ENCODE measurements around the gene TRIM38.

GRCh38 chr6:25949695-25950094 is 12.9 kb upstream of the TRIM38 start:
- no peak for TF ChIP-seq ESRRG (CRISPR knock-in tag; IDR thresholded peaks at IDR 0.05)
- no peak for TF ChIP-seq OSR1 (CRISPR knock-in tag; IDR thresholded peaks at IDR 0.05)
- TF ChIP-seq BACH2 (CRISPR knock-in tag; IDR thresholded peaks at IDR 0.05; ENCODE audit: borderline replicate concordance), result no peak
- no peak for TF ChIP-seq ZFP30 (CRISPR knock-in tag; IDR thresholded peaks at IDR 0.05)
- TF ChIP-seq ZNF8 (CRISPR knock-in tag; IDR thresholded peaks at IDR 0.05), result no peak

Data from SK-N-SH treated with all-trans-retinoic acid at 6 μM for 48 hours (cell line).